ENCODE results near the gene MAL. TPM values are rescaled to one million over a fixed set of nuclear protein-coding genes. Genes with fewer than 3 reads are reported as not detected.

The MAL gene
- total RNA-seq, 1 experiment from 2014 or later, result 0.22 TPM

- TF ChIP-seq, protein P1, sequence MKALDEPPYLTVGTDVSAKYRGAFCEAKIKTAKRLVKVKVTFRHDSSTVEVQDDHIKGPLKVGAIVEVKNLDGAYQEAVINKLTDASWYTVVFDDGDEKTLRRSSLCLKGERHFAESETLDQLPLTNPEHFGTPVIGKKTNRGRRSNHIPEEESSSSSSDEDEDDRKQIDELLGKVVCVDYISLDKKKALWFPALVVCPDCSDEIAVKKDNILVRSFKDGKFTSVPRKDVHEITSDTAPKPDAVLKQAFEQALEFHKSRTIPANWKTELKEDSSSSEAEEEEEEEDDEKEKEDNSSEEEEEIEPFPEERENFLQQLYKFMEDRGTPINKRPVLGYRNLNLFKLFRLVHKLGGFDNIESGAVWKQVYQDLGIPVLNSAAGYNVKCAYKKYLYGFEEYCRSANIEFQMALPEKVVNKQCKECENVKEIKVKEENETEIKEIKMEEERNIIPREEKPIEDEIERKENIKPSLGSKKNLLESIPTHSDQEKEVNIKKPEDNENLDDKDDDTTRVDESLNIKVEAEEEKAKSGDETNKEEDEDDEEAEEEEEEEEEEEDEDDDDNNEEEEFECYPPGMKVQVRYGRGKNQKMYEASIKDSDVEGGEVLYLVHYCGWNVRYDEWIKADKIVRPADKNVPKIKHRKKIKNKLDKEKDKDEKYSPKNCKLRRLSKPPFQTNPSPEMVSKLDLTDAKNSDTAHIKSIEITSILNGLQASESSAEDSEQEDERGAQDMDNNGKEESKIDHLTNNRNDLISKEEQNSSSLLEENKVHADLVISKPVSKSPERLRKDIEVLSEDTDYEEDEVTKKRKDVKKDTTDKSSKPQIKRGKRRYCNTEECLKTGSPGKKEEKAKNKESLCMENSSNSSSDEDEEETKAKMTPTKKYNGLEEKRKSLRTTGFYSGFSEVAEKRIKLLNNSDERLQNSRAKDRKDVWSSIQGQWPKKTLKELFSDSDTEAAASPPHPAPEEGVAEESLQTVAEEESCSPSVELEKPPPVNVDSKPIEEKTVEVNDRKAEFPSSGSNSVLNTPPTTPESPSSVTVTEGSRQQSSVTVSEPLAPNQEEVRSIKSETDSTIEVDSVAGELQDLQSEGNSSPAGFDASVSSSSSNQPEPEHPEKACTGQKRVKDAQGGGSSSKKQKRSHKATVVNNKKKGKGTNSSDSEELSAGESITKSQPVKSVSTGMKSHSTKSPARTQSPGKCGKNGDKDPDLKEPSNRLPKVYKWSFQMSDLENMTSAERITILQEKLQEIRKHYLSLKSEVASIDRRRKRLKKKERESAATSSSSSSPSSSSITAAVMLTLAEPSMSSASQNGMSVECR (CRISPR knock-in tag; IDR thresholded peaks at IDR 0.05; ENCODE audit: borderline replicate concordance), result no peak
These were observed 12.5 kb upstream of the MAL start (continued) for GRCh38 chr2:95012881-95013550.

DNA sequence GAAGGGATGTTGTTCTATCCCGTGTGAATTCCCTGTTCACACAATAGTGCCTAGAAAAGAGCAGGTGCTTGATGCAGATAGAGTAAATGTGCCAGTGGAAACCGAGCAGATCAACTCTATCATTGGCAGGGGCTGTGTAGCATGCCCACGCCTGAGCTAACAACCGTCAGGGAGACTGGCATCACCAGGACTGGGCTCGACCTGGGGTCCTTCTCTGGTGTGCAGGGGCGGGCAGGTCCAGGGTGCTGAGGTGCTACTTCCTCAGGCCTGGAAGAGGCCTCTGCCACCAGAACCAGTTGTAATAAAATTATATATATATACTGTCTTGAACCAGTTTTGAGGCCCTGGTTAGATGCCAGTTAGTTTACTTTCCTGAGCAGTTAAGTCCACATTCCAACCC, 11.8 kb upstream of the MAL start:
- CTCF ChIA-PET, result interaction anchor here (1.0 to 2.3 kb wide), 4 partner anchors 9 to 102 kb away, joined by 3 to 10 read pairs (median 4); no protein-coding TSS in a partner anchor
- TF ChIP-seq, protein P2, sequence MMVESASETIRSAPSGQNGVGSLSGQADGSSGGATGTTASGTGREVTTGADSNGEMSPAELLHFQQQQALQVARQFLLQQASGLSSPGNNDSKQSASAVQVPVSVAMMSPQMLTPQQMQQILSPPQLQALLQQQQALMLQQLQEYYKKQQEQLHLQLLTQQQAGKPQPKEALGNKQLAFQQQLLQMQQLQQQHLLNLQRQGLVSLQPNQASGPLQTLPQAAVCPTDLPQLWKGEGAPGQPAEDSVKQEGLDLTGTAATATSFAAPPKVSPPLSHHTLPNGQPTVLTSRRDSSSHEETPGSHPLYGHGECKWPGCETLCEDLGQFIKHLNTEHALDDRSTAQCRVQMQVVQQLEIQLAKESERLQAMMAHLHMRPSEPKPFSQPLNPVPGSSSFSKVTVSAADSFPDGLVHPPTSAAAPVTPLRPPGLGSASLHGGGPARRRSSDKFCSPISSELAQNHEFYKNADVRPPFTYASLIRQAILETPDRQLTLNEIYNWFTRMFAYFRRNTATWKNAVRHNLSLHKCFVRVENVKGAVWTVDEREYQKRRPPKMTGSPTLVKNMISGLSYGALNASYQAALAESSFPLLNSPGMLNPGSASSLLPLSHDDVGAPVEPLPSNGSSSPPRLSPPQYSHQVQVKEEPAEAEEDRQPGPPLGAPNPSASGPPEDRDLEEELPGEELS (CRISPR knock-in tag; IDR thresholded peaks at IDR 0.05), result no peak
- TF ChIP-seq ESRRA (CRISPR knock-in tag; IDR thresholded peaks at IDR 0.05; ENCODE audit: borderline replicate concordance) (no peak), ZNF263 (CRISPR knock-in tag; IDR thresholded peaks at IDR 0.05; ENCODE audit: low read depth) (no peak), FOXP1 (CRISPR knock-in tag; IDR thresholded peaks at IDR 0.05; ENCODE audit: borderline replicate concordance) (no peak), NR2C2 (CRISPR knock-in tag; IDR thresholded peaks at IDR 0.05) (no peak), CREB1 (CRISPR knock-in tag; IDR thresholded peaks at IDR 0.05) (no peak)
- POLR2A ChIA-PET, result no interaction called here
- DNase-seq (ENCODE audit: low spot score), result no peak
- H3K27me3 Mint-ChIP-seq (ENCODE audit: low read depth), result no peaks in the 10 kb centered on the region
- no peak overlapping the region for H3K4me3 Mint-ChIP-seq
- H3K9me3 Mint-ChIP-seq, result no peaks in the 10 kb centered on the region
- peaks cover 19% of the 10 kb centered on the region for H3K4me1 Mint-ChIP-seq
- no peaks in the 10 kb centered on the region for H3K36me3 Mint-ChIP-seq
- H3K27ac Mint-ChIP-seq, result no peak overlapping the region
- ATAC-seq, result no peak

DNA sequence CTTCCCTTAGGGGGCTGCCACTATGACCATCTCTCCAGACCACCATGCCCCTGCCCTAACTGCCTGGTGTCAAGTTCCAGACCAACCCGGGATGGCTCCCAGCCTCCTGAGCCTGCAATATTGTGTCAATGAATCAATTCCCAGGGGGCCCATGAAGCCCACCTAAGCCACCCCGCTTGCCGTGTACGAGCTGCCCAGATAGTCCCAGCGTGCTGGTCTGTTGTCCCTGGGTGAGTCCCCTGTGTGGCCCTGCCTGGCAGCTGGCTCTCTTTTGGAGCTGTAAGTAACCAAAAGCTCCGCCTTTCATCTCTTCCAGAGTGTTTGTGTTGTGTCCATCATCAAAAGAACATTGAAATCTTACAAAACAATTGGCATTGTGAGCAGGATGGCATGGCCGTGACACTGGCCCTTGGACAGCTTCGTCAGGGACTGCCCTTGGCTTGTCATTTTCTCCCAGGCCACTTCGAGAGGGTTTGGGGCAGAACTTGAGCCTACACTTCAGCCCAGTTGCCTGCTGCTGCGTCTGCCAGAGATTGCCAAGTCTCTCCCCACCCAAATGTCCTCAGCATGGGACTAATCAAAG, 11.3 kb upstream of the MAL start:
- Mint-ChIP-seq H3K27me3 (ENCODE audit: low read depth) (no peaks in the 10 kb centered on the region), H3K27ac (no peak overlapping the region), H3K4me3 (no peak overlapping the region), H3K4me1 (peaks cover 24% of the 10 kb centered on the region), H3K9me3 (no peaks in the 10 kb centered on the region), H3K36me3 (no peaks in the 10 kb centered on the region)
- DNase-seq (ENCODE audit: low spot score) (no peak), ATAC-seq (no peak)
- no peak for TF ChIP-seq ZNF416 (CRISPR knock-in tag; IDR thresholded peaks at IDR 0.05)
- TF ChIP-seq MLX (CRISPR knock-in tag; IDR thresholded peaks at IDR 0.05), result no peak
- no peak for TF ChIP-seq ZSCAN18 (CRISPR knock-in tag; IDR thresholded peaks at IDR 0.05)
- TF ChIP-seq ZNF232 (CRISPR knock-in tag; IDR thresholded peaks at IDR 0.05), result no peak
- no peak for TF ChIP-seq HMGA2 (CRISPR knock-in tag; IDR thresholded peaks at IDR 0.05)
- TF ChIP-seq ZNF317 (CRISPR knock-in tag; IDR thresholded peaks at IDR 0.05; ENCODE audit: borderline replicate concordance, low read depth), result no peak
- TF ChIP-seq SMAD3 (CRISPR knock-in tag; IDR thresholded peaks at IDR 0.05; ENCODE audit: borderline replicate concordance), result no peak
- POLR2A ChIA-PET, result no interaction called here
- CTCF ChIA-PET, result interaction anchor here (1.0 to 2.3 kb wide), 5 partner anchors 9 to 101 kb away, joined by 3 to 10 read pairs (median 4); no protein-coding TSS in a partner anchor
